WTC11 (cell line): Measurements from ENCODE around the gene SYT7. TPM values are rescaled to one million over a fixed set of nuclear protein-coding genes. Genes with fewer than 3 reads are reported as not detected.

ENCODE experiments used
- ATAC-seq: fragments of 200-7000 bp; cut with Tn5 transposase; 2 replicates; pipeline ENCODE4 v1.10.0; 2021; ENCODE audit warnings: mild to moderate bottlenecking, moderate library complexity
- CTCF ChIA-PET: fragments of 300-600 bp; sonication (Branson Sonifier 250); formaldehyde crosslinking; loops from one replicate; lab custom pipeline; 2021; ENCODE audit warnings: antibody characterized with exemption; lab: Charles Lee
- POLR2A ChIA-PET: fragments of 350-600 bp; sonication (Branson Sonifier 250); formaldehyde crosslinking; loops from one replicate; lab custom pipeline; 2021; ENCODE audit warnings: antibody characterized with exemption; lab: Charles Lee
- DNase-seq: peaks from one replicate; pipeline ENCODE4 v3.0.0; 2021; ENCODE audit warnings: low spot score
- H3K27ac Mint-ChIP-seq: 2 replicates; pipeline ENCODE4 v1.8.0; 2021; ENCODE audit warnings: mixed read lengths
- H3K27me3 Mint-ChIP-seq: 2 replicates; pipeline ENCODE4 v1.8.0; 2021; ENCODE audit warnings: low read depth, mild to moderate bottlenecking, moderate library complexity, mixed read lengths
- H3K36me3 Mint-ChIP-seq: 2 replicates; pipeline ENCODE4 v1.8.0; 2021; ENCODE audit warnings: mixed read lengths
- H3K4me1 Mint-ChIP-seq: 2 replicates; pipeline ENCODE4 v1.8.0; 2022; ENCODE audit warnings: mixed read lengths
- H3K4me3 Mint-ChIP-seq: 2 replicates; pipeline ENCODE4 v1.8.0; 2021; ENCODE audit warnings: mild to moderate bottlenecking, moderate library complexity, mixed read lengths
- H3K9me3 Mint-ChIP-seq: 2 replicates; pipeline ENCODE4 v1.8.0; 2021; ENCODE audit warnings: mixed read lengths
- ATF3 ChIP-seq: sonication (generic); formaldehyde crosslinking; conservative IDR thresholded peaks from 2 replicates; pipeline ENCODE4 v1.8.1; 2022; ENCODE audit warnings: mild to moderate bottlenecking, missing genetic modification reagents
- CREM ChIP-seq: sonication (generic); formaldehyde crosslinking; IDR thresholded peaks from 2 replicates; pipeline ENCODE4 v1.8.1; 2022; ENCODE audit warnings: mild to moderate bottlenecking, missing genetic modification reagents, moderate library complexity
- E2F1 ChIP-seq: sonication (generic); formaldehyde crosslinking; IDR thresholded peaks from 2 replicates; pipeline ENCODE4 v1.8.0; 2022; ENCODE audit warnings: mild to moderate bottlenecking, missing genetic modification reagents
- ELF4 ChIP-seq: sonication (generic); formaldehyde crosslinking; IDR thresholded peaks from 2 replicates; pipeline ENCODE4 v1.8.1; 2022; ENCODE audit warnings: low read depth, mild to moderate bottlenecking, moderate library complexity, missing genetic modification reagents
- EMX1 ChIP-seq: fragments of 250-450 bp; sonication (Bioruptor Pico); IDR thresholded peaks from 2 replicates; pipeline ENCODE4 v1.8.0; 2021; ENCODE audit warnings: mild to moderate bottlenecking
- ETV6 ChIP-seq: sonication (generic); formaldehyde crosslinking; IDR thresholded peaks from 2 replicates; pipeline ENCODE4 v1.8.1; 2022; ENCODE audit warnings: mild to moderate bottlenecking, missing genetic modification reagents
- FOXK1 ChIP-seq: sonication (generic); formaldehyde crosslinking; IDR thresholded peaks from 2 replicates; pipeline ENCODE4 v1.8.0; 2022; ENCODE audit warnings: mild to moderate bottlenecking, moderate library complexity, missing genetic modification reagents
- GTF2I ChIP-seq: fragments of 250-450 bp; sonication (Bioruptor Pico); conservative IDR thresholded peaks from 2 replicates; pipeline ENCODE4 v1.4.0; 2021; ENCODE audit warnings: mild to moderate bottlenecking
- NFATC4 ChIP-seq: fragments of 250-450 bp; sonication (Bioruptor Pico); IDR thresholded peaks from 2 replicates; pipeline ENCODE4 v1.9.0; 2021; ENCODE audit warnings: mild to moderate bottlenecking
- NFYB ChIP-seq: sonication (generic); formaldehyde crosslinking; conservative IDR thresholded peaks from 2 replicates; pipeline ENCODE4 v1.8.0; 2022; ENCODE audit warnings: low read depth, missing genetic modification reagents
- PRRX2 ChIP-seq: fragments of 250-450 bp; sonication (Bioruptor Pico); IDR thresholded peaks from 2 replicates; pipeline ENCODE4 v1.8.0; 2021; ENCODE audit warnings: mild to moderate bottlenecking
- SOX15 ChIP-seq: fragments of 250-450 bp; sonication (Bioruptor Pico); IDR thresholded peaks from 2 replicates; pipeline ENCODE4 v1.9.0; 2021; ENCODE audit warnings: mild to moderate bottlenecking
- ZNF263 ChIP-seq: sonication (generic); formaldehyde crosslinking; IDR thresholded peaks from 2 replicates; pipeline ENCODE4 v1.8.1; 2022; ENCODE audit warnings: low read depth, mild to moderate bottlenecking, moderate library complexity, missing genetic modification reagents
- ZNF425 ChIP-seq: fragments of 250-450 bp; sonication (Bioruptor Pico); conservative IDR thresholded peaks from 2 replicates; pipeline ENCODE4 v1.9.0; 2021; ENCODE audit warnings: mild to moderate bottlenecking
- ZSCAN18 ChIP-seq: fragments of 250-450 bp; sonication (Bioruptor Pico); IDR thresholded peaks from 2 replicates; pipeline ENCODE4 v2.1.2; 2022; ENCODE audit warnings: mild to moderate bottlenecking, moderate library complexity
- total RNA-seq: library from RNA; stranded (reverse); gene quantifications from 3 replicates; pipeline ENCODE4 v1.2.3, GENCODE V29; 2021
- TF ChIP-seq, protein P1 (sequence below): sonication (generic); formaldehyde crosslinking; IDR thresholded peaks from 2 replicates; pipeline ENCODE4 v1.8.0; 2022; ENCODE audit warnings: missing genetic modification reagents
- TF ChIP-seq, protein P2 (sequence below): sonication (generic); formaldehyde crosslinking; IDR thresholded peaks from 2 replicates; pipeline ENCODE4 v1.8.0; 2022; ENCODE audit warnings: mild to moderate bottlenecking, missing genetic modification reagents

Gene SYT7
- total RNA-seq, 1 experiment from 2014 or later: 12.5 TPM

DNA sequence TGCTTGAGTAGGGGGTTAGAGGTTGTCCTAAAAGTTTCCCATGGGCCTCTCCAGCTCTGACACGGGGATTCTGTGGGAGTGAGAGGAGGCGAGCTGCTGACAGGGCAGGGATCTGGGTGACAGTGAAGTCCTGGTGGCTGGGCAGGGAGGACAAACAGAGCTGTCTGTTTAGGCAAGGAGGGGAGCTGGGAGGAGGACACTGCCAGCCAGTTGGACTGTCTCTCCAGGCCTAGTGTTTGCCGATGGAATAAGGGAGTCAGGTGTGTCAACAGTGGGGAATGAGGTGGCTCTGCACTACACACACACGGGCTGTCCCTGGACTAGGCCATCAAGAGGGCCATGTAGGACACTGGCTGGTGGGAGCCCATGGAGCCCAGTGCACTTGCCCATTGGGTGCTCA lies 20.6 kb upstream of the SYT7 start (continued):
- TF ChIP-seq, protein P1, sequence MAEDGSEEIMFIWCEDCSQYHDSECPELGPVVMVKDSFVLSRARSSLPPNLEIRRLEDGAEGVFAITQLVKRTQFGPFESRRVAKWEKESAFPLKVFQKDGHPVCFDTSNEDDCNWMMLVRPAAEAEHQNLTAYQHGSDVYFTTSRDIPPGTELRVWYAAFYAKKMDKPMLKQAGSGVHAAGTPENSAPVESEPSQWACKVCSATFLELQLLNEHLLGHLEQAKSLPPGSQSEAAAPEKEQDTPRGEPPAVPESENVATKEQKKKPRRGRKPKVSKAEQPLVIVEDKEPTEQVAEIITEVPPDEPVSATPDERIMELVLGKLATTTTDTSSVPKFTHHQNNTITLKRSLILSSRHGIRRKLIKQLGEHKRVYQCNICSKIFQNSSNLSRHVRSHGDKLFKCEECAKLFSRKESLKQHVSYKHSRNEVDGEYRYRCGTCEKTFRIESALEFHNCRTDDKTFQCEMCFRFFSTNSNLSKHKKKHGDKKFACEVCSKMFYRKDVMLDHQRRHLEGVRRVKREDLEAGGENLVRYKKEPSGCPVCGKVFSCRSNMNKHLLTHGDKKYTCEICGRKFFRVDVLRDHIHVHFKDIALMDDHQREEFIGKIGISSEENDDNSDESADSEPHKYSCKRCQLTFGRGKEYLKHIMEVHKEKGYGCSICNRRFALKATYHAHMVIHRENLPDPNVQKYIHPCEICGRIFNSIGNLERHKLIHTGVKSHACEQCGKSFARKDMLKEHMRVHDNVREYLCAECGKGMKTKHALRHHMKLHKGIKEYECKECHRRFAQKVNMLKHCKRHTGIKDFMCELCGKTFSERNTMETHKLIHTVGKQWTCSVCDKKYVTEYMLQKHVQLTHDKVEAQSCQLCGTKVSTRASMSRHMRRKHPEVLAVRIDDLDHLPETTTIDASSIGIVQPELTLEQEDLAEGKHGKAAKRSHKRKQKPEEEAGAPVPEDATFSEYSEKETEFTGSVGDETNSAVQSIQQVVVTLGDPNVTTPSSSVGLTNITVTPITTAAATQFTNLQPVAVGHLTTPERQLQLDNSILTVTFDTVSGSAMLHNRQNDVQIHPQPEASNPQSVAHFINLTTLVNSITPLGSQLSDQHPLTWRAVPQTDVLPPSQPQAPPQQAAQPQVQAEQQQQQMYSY (CRISPR knock-in tag): no peak
- TF ChIP-seq ATF3 (CRISPR knock-in tag): no peak
- TF ChIP-seq ZNF425 (CRISPR knock-in tag): no peak
- no peak for TF ChIP-seq NFYB (CRISPR knock-in tag)
- no peak for TF ChIP-seq NFATC4 (CRISPR knock-in tag)
- TF ChIP-seq, protein P2, sequence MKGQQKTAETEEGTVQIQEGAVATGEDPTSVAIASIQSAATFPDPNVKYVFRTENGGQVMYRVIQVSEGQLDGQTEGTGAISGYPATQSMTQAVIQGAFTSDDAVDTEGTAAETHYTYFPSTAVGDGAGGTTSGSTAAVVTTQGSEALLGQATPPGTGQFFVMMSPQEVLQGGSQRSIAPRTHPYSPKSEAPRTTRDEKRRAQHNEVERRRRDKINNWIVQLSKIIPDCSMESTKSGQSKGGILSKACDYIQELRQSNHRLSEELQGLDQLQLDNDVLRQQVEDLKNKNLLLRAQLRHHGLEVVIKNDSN (CRISPR knock-in tag): no peak
- TF ChIP-seq CREM (CRISPR knock-in tag): no peak
- no peak for TF ChIP-seq SOX15 (CRISPR knock-in tag)
- TF ChIP-seq ZNF263 (CRISPR knock-in tag): no peak
- no peak for TF ChIP-seq ETV6 (CRISPR knock-in tag)
- no peak for TF ChIP-seq FOXK1 (CRISPR knock-in tag)
- TF ChIP-seq PRRX2 (CRISPR knock-in tag): no peak
- no peak for TF ChIP-seq E2F1 (CRISPR knock-in tag)
- no peak for TF ChIP-seq ZSCAN18 (CRISPR knock-in tag)

DNA sequence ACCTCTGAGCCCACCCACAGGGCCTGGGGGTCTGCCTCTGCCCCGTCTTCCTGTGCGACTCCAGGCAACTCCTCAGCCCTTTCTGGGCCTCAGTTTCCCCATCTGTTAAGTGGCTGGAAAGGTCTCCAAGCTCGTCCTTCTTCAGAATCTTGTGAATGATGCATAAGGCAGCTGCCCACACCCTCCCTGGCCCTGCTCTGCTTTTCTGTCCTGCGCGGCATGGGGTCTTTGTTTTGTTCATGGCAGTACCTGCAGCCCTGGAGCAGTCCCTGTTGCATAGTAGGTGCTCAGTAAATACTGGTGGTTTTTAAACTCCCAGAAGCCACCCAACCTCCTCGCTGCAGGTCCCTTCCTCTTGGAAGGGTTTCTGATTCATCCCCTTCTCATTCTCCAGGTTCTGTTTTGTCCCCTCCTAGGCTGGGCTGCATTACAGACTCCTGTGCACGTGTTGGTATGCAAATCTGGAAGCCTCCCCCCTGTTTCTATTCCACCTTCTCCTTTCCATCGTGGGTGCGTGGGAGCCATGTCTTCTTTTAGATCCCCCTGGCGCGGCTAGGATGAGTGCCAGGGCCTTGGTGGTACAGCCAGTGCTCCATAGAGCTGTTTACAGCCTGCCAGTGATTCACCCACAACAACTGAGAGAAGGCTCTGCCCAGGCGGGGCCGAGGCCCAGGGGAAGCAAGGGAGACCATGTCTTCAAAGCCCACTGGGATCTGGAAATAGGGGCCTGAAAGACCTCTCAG lies 19.3 kb upstream of the SYT7 start:
- DNase-seq (no peak), ATAC-seq (peak; percentile 7; the same call in 1 of the 2 replicates)
- Mint-ChIP-seq H3K27ac (peak overlapping the region; percentile 60), H3K36me3 (no peaks in the 10 kb centered on the region), H3K4me1 (peaks cover 36% of the 10 kb centered on the region), H3K9me3 (no peaks in the 10 kb centered on the region), H3K27me3 (no peaks in the 10 kb centered on the region; the same call in 1 of the 2 replicates), H3K4me3 (peak overlapping the region; percentile 38; the same call in 1 of the 2 replicates)
- ChIA-PET POLR2A (interaction anchor here (0.5 to 2.2 kb wide), 5 partner anchors 12 to 1296 kb away, joined by 3 to 9 read pairs (median 4); no protein-coding TSS in a partner anchor), CTCF (interaction anchor here (0.5 to 3.3 kb wide), 16 partner anchors 10 to 133 kb away, joined by 3 to 45 read pairs (median 10); no protein-coding TSS in a partner anchor)
- no peak for TF ChIP-seq ELF4 (CRISPR knock-in tag)
- TF ChIP-seq, protein P2 (CRISPR knock-in tag): 0 out of 2 replicates have a peak, but pooled peaks have one; percentile 27
- no peak for TF ChIP-seq EMX1 (CRISPR knock-in tag)
- TF ChIP-seq GTF2I (CRISPR knock-in tag): 0 out of 2 replicates have a peak, but pooled peaks have one; percentile 10
